HG02943 (cell line): ENCODE results near the gene PTPRT.

ENCODE experiments used
- ATAC-seq: cut with Tn5 transposase; IDR thresholded peaks from one replicate; pipeline ENCODE4 v1.9.1; 2021; ENCODE audit warnings: mild to moderate bottlenecking, low read depth, moderate library complexity; ENCODE audit not compliant: unreplicated experiment

The PTPRT gene

DNA sequence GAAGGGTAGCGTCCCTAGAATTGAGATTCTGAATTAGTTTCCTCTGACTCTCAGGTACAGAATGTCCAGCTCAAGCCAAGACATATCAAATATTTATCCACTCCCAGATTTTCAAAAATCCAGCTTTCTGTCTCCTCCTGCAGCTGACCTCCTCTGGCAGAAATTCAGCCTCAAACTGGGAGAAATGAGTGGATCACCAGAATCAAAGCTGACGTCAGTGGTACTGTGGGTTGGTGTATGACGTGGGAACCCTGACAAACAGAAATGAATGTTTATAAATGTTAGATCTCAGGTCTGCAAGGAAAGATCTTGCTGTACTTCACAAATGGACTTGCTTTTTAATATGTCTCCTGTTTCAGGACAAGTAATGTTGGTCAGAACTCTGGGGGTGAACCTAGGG, 595.0 kb downstream of the PTPRT start:
- no peak for ATAC-seq

DNA sequence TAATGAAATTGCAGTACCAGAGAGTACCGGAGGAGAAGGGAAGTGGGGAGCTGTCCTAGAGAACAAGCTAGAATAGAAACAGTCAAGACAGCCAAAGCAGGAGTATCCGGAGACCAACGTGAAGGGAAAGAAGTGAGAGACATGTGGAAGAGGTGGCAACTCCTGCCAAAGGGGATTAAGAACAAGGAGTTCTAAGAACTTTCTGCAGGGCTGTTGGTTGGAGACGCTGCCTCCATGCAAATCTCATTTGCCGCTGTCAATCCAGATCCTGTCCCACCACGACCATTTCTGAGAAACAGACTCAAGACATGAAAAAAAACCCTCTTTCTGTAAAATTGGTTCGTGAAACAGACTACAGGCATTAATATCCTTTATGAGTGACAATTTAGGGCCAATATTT, 595.7 kb downstream of the PTPRT start:
- no peak for ATAC-seq

DNA sequence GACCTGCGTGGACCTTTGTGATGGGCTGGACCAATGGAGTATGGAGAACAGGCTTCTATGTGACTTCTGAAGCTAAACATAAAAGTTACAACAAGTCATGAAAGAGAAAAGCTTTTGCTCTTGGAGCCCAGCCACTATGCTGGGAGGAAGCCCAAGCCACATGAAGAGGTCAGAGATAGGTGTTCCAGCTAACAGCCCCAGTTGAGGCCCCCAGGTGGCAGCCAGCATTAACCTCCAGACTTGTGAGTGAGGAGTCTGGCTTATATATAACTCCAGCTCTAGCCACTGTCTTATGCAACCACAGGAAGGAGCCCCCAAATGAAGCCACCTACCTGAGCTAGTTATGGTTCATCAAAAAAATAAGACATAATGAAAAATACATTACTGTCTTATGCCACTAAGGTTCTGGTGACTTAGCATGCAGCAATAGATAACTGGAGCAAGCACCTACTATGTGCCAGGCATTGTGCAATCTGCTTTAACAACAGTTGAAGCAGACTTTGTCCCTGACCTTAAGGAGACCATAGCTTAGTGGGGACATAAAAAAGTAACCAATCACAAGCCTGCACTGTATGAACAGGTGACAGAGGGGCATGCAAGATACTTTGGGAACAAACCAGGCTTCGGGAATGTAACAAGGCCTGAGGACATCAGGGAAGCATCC, 599.6 kb downstream of the PTPRT start:
- ATAC-seq = no peak

DNA sequence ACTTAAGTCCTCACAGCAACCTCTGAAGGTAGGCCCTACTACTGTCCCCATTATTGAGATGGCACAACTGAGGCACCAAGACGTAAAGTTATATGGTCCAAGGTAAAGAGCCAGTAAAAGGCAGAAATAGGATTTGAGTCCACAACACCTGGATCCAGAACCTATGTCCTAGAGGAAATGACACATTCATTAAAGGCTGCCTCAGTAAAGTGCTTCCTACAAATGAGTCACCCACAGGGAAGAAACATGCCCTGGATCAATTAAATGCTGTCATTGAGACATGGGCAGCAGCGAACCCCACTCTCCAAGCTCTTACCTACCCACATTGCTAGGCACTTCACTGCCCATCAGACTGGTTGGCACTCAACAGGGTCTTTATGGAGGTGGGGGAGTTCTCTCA, 600.9 kb downstream of the PTPRT start:
- no peak for ATAC-seq

DNA sequence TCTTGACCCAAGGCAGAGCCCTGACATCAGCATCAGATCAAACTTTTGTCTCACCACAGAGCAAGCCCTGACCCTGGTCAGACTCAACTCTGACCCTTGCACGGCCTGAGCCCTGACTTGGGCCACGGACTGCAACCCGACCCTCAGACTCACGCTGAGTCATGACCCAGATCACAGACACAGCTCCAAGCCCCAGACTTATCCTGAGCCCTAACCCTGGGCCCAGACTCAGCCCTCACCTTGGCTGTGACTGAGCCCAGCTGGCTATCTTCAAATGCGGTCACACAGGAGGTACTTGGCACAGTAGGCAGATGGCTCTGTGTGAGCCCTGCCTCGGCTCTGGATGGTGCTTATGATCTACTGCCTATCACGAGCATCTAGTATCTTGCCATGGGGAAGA, 602.3 kb downstream of the PTPRT start:
- no peak for ATAC-seq

DNA sequence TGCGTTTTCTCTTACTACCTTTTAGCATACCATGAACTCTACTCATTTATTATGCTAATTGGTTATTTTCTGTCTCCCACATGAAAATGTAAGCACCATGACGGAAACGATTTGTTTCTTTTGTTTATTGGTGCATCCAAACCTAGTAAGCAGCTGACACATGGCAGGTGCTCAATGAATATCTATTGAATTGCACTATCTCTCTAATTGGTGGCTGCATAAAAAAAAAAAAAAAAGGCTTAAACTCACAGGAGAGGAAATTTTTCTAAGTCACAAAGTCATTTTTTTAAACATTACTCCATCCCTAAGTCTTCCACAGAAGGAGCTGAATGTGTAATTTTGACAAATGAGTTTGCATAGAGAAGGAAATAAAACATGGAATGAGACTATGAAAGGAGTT, 608.4 kb downstream of the PTPRT start:
- no peak for ATAC-seq

DNA sequence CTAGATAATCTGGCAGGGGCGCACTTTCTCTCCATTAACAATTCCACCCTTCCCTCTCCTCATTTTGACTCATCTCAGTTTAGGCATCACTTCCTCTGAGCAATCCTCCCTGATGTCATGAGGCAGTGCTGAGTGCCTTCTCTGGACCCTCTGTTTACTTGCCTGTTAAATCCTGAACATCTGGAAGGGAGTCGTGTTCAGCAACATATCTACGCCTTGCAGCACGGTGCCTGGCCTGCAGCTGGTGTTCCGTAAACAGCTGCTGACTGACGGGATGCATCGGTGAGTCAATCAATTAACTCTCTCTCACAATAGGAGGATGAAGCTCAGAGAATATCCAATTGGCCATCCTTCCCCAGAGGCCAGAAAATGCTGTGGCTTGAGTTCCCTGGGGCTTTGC, 613.5 kb downstream of the PTPRT start:
- no peak for ATAC-seq

DNA sequence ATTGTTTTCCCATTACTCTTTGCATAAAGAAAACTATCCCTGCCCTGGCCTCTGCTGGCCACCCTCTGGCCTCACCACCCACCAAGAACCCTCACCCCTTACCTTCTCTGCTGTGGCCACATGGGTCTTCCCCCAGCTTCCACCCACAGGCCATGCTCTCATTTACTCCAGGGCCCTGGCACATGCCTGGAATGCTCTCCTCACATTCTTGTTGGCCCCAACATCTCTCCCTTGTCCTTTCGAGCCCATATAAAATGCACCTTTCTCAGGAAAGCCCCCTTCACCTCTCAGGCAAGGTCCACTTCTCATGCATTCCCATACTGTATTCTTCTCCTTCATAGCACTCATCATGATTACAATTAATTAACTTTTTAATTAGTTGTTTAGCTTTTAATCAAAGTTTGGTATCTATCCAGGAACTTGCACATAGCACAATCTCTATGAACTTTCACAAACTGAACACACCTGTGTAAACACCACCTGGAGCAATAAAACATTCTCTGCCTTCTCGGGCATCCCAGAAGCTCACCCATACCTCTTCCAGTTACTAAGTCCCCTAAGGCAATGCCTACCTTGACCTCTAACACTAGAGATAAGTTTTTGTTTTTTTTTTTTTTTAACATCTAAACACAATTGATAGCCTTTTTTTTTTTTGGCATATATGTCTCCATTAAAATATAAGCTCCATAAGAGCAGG, 617.2 kb downstream of the PTPRT start:
- ATAC-seq = no peak

DNA sequence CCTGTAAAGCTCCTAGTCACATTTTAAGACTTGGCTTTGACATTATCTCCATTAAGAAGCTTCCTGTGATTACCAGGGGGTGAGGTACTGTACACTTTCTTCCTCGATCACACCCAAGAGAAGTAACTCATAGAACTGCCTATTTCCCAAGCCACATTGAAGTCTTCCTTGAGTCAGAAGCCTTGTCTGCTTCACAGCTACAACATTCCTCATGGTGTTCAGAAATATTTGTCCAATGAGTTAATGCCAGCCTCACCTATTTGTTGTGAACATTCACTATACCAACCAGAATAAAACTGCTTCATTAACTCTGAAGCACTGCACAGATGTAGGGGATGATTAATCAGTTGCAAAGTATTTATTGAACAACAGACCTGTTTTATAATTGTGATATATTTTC, 622.3 kb downstream of the PTPRT start:
- ATAC-seq = no peak

DNA sequence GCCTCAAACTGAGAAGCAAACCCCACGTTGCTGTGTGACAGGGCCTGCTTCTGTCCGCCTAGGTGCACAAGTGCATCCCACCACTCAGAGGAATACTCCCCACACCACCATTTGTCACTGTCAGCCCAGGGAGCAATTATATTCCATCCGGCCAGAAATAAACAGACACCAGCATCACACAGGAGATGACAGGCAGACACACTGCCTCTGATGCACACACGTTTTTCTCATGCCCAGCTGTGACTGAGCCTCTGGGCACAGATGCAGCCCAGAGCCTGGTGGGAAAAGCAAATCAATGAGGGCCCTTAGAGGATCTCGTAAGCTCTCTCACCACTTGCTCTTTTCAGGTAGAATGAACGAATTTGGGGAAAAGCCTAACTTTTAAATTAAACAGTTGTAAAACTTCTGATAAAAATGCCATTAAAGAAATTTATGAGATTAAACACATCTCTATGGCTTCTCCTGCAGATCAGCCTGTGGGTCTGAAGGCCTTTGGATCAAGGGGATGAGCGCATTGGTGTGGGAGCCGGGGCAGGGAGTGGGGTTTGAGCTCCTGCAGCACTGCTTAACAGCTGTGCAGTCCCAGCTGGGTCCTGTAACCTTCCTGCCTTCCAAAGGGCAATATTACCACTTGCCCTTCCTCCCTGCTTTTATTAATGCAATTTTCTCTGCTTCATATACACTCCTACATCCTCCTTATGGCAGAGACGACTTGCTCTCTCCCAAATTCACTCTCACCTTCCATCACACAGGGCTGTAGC, 624.3 kb downstream of the PTPRT start:
- no peak for ATAC-seq

DNA sequence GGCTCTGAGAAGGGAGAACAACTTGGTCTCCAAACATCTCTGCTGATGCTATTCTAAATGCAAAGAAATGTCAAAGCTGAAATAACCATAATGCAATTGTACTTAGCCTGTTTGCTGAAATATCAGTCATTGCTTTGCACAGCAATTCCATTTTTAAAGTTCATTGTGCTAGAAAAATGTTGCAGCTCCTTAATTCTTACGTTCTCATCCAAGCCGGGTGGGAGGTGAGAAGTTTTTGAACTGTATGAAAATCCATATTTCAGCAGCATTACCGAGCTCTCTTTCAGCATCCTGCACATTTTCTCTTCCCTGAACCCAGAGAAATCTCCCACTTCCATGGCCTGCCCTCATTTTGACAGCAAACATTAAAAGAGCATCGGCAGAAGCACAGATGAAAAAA, 630.0 kb downstream of the PTPRT start:
- ATAC-seq = no peak

DNA sequence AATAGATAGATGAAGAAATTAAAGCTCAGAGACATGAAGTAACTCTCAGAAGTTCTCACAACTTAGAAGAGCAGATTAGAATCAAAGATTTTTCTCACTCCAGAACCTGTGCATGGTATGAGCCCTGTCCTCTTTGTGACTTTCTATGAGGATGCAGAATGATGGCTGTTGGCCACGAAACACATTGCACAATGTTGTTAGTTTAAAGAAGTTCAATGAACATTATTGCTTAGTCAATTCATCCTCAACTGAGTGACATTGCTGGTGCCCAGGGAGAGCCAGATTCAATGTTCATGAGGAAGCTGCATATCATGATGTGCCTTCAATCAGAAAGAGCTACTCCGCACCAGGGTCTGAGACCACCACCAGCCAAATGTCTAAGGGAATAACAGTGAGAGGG, 633.1 kb downstream of the PTPRT start:
- ATAC-seq = no peak

DNA sequence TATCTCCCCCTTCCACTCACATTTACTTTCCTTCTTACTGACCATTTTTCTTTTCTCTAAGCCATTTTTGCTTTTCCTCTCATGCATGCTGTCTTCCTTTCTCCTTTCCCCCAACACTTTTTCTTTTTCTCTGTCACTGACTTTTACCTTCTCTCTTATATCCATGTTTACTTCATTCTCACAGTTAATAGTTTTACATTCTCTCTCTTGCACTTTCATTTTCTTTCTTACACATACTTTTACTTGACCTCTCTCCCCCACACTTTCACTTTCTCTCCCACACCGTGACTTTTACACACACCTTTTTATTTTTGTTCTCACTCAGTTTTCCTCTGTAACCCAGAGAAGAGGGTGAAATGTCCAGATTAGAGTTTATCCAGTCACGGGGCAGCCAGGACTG, 636.3 kb downstream of the PTPRT start:
- no peak for ATAC-seq

DNA sequence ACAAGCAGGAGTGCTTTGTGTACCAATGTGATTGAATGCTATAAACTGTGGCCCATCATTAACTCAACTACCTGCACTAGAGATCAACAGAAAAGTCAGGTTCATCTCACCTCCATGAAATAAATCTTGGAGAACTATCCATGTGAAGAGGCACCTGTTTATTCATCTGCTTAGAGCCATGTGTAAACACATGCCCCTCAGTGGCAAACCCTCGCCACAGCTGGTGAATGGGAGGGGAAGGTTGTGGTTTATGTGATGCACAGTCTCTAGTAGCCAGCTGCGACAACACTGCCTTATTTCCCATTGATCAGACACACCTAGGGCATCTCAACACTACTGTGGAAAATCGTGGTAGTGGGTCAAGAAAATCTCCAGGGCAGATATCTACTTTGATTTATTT, 640.2 kb downstream of the PTPRT start:
- no peak for ATAC-seq

DNA sequence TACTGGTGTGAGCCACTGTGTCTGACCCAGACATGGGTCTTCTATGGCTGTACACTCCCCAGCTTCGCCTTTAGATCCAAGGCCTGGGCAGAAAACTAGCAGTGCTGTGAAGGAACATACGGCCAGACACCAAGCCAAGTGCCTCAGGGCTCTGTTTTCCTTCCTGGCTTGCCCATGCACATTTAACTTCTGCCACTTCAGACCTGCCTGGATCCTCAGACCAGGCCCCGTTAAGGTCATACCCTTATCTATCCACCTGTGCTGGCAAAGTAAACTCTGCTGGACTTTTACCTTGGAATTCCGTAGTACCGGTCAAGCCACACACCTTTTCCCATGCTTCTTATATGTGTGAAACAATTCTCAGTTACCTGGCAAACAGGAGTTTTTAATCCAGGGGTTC, 644.8 kb downstream of the PTPRT start:
- ATAC-seq = no peak

DNA sequence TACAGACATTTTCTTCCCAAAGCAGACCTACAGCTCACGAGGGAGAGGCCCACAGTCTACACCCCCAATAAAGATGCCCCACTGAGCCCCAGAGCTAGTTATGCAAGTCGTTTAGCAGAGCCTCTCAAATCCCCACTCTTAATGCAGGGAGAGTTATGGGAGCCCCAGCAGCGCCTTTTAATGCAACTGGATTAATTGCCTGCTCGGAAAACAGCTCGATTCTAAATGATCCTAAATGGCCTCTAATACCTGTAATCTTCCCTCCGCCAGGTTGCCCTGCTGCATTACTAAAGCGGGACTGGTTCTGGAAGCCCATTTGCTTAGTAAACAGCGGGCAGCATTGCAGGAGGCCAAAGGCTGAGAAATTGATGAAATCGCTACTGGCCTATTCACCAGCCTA, 656.9 kb downstream of the PTPRT start:
- ATAC-seq = no peak

DNA sequence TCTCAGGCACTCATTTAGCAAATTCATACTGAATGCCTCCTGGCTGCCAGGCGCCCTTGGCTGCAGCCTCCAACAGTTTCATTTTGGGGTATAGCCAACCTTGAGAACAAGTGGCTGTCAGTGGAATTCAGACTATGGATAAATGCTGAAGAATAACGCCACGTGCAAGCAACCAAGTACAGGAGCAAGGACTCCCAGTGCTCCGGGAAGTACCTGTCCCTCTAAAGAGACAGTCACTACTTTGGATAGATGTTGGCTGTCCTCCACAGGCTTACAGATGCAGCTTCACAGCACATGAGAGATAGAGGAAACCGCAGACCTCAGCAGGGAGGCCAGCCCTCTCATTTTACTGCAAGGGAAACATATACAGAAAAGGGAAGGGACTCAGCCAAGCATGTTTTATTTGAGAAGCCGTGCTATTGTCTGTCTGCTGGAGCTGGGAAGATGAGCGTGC, 658.2 kb downstream of the PTPRT start:
- no peak for ATAC-seq

DNA sequence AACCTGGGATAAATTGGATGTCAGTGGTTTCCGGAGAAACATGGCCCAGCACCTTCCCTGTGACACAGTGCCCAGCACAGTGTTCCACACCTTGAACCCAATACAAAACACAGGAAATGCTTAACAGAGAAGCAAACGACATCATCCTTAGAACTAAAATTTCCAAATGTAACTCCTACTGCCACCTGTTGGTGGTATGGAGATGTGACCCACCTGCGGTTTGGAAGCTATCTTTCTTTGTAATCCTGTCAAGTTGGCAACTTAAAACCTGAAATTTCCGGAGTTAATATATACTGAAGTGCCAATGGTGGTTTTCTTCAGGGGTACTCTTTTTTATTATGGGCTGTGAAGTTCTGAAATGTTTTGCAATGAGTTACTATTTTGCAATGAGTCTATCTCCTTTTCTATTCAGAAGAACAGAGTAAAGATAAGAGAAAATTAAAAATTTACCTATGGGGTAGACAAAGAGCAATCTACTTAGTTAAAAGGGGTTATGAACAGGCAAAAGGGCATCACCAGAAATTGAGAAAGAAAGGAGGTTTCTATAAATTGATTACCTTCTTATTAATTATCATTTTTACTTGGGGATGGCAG, 658.8 kb downstream of the PTPRT start:
- no peak for ATAC-seq

DNA sequence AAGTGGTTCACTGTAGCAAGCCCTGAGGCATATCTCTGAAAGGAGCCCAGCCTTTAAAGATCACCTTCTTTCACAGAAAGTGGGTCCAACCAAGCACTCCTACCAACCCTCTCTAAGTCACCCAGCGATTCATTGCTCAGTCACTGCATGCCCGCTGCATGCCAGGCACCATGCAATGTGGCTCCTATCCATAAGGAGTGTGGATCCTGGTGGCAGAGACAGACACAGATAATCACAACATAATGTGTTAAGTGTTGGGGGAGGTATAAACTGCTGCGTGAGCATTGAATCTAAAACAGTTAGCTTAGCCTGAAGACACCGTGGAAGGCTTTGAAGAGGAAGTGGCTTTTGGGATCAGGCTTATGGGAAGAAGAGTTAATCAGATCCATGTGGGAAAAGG, 659.5 kb downstream of the PTPRT start:
- ATAC-seq = no peak

DNA sequence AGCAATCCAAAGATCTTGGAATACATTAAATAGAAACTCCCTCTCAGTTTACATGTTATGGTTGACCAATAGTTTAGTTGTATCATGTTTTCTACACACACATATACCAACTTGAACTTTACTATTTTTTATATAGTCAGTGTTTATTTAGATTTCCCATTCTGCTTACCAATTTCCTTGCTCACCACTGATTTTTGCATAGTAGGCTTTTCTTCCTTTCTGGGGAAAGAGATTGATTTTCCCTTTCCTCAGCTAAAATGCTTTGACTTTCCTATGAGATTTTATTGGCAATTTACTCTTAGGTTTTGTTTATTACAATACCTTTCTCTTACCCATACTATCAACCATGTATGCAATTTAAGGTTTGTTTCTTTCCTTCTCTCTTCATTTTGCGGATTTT, 665.6 kb downstream of the PTPRT start:
- ATAC-seq = no peak

DNA sequence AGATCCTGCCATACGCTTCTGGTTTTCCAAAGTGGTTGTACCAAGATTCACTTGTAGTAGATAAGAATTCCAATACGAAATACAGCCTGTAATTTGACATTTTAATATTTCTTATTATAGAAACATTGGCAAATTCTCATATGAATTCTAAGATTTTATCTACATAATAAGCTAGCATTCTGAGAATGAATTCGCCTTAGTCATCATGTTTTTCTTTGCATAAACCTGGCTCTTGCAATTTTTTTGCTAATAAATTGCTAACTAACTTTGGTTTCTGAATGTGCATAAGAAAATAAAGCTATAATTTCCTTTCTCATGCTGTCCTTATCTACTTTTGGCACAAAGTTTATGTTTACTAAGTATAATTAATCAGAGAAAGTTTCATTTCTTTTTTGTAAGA, 673.0 kb downstream of the PTPRT start:
- ATAC-seq = no peak
